Dermis blood vessel endothelial cell (primary cell): ENCODE results near the gene EPS8. TPM values are rescaled to one million over a fixed set of nuclear protein-coding genes. Genes with fewer than 3 reads are reported as not detected.
"Not testable (repeated sequence)": the region's sequence is repeated elsewhere in the genome, so short reads cannot be mapped to it uniquely, and the experiment has no call there.

ENCODE experiments used
- DNase-seq: peaks from one replicate; pipeline ENCODE4 v3.0.0; 2010
- total RNA-seq: library from RNA; depleted of rRNA; stranded (reverse); fragments of >200 nt; gene quantifications from 2 replicates; pipeline ENCODE4 v1.2.3, GENCODE V29; 2014

The EPS8 gene
- total RNA-seq, 1 donor from 2014 or later, result 14.1 TPM

DNA sequence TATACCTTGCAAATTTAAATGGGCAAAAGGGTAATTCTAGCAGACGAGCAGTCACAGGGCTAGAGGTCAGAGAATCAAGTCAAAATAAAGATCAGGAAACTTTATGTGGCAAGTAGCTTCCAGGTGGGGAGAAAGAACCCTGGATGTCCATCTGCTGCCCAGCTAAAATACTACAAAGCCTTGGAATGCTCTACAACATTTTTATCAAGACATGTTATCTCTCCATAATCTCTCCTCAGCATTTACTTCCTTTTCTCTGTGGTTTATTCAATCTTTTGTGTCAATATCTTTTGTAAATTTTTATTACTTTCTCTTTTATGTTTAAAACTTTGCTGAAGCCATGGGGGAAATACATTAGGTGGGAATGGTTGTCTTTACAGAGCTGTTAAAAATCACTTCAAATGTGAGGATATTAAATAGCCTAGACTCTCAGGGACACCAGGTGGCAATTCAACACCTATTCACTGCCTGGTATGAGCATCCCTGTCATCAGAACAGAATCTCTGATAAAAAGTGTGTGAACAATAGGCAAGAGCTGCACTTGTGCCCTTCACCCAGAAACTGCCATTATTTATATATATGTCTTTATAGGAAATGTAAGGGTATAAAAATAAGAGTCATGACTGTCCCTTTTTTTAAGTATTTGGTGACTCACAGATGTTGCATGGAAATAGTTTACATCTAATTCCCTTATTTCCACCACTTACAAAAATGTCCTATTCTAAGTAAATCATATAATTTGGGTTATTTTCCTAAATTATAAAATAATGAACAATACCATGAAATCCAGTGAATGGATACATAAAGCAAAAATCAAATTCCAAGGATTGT, 152.9 kb downstream of the EPS8 start:
- DNase-seq, result no peak

DNA sequence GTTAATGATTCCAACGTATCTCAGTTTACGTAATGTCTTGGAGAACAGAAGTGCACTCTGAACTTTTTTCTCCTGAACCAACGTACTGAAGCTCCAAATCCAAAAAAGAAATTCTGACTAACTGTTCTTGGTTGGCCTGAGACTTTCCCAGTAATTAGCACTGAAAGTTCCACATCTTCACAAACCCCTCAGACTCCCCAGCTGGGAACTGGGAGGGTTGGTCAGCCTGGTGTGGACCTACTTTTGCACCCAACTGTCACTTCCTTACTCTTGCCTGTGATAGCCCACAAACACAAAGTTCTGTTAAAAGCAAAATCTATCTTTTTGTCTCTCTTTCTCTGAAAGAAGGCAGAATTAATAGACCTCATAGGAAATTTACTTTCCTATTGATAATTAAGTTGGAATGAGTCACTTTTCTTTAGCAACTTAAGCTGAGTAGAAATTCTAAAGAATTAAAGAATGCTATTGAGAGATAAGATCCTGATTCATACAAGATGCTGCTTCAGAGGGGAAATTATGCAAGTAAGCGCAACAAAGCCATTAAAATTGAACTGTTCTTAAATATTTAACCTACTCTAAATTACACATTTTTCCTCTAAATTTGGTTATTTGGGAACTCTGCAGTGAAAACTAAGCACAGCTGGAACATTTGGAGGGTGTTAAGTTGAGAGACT, 155.0 kb downstream of the EPS8 start:
- peak; percentile 22 for DNase-seq

GRCh38 chr12:15633201-15633600, 156.0 kb downstream of the EPS8 start:
- no peak for DNase-seq

DNA sequence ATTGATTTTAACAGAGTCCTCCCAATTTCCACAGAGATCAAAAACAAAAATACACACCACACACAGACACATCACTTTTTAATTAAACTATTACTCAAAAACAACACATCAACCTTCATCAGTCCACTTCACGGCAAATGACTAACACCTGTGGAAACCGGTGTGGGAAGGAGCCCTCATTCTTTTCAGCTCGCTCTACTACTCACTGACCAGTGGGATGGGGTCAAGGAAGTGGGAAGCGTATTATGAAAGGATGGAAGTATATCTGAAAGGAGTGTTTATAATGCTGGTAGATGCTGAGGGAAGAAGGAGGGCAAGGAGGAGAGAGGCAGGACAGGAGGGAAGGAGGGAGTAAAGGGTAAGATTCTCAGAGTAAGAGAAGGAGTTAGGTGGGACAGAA, 156.5 kb downstream of the EPS8 start:
- no peak for DNase-seq

DNA sequence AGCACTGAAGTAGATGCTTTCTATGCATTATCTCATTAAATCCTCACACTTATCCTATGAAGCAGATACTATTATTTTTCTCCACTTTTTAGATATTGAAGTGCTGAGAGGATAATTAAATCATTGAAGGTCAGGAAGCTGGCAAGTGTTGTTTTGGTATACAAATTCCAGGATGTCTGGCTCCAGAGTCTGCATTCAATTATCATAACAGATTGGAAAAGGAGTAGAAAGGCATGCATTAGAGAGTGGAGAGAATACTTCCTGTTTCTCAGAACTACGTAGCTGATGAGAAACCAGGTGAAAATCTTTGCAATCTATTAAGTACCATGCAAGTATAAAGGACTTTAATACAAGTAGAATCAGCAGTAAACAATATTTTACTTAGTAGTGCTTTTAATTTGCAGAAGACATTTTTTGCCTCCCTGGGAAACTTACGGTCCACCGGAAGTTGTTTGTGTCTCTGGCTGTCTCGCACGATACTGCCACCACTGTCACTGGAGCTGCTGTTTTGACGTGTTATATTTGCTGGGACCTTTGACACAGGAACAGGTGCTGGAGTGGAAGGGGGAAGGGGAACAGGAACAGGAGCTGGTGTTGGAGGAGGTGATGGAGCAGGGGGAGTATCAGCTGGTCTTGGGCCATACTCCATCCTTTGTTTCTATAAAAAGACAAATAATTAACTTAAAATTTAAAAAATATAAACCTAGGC, 158.0 kb downstream of the EPS8 start:
- DNase-seq, result no peak

DNA sequence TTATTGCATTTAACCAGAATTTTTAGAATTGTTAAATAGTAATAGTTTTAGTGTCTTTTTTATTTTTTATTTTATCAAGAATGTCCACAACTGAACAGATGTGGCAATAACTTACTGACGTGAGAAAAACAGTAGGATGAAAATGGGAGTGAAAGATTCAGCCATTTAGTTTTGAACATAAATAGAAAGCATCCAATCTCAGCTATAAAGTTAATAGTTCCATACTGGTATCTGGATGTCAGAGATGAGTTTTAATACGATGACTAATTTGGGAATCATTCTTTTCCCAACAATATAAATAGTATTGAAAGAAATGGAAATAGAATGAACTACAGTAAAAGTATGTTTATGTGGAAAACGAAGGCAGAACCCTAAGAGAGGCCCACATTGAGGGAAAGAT, 159.4 kb downstream of the EPS8 start:
- peak; percentile 19 for DNase-seq

DNA sequence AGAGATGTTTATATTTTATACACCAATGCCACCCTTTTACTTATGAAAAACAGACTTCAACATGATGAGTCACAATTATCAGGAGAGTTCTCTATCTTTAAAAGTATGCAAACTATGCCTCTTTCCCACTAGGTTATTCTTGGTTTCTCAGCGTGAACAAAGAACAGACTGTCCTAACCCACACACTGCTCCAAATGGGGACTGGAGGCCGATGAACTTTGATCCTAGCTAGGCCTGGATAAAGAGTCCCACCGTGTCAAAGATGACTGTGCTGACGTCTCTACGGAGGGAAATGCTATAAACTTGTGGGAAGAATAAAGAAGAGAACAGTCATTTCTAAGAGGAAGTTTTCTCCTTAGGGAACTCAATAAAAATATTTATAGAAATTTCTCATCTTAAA, 160.1 kb downstream of the EPS8 start:
- peak; percentile 84 for DNase-seq

GRCh38 chr12:15627995-15628945, 160.9 kb downstream of the EPS8 start:
- DNase-seq, result peak; percentile 43

DNA sequence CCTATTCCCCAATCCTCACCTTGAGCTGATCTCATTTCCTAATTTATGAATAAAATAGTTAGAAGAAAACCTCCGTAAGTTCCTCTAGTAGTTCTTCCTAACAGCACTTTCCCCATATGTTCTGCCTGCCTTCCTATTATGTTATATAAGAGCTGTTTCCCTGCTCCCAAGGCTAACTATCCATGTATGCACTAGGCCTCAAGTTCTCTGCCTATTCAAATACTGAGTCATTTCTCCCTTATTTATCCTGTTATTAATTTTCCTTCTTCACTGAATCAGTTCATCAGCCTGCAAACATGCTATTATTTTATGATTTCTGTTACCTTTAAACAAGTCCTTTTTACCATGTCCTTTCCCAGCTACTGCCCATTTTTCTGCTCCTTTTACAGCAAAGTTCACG, 164.1 kb downstream of the EPS8 start:
- no peak for DNase-seq

DNA sequence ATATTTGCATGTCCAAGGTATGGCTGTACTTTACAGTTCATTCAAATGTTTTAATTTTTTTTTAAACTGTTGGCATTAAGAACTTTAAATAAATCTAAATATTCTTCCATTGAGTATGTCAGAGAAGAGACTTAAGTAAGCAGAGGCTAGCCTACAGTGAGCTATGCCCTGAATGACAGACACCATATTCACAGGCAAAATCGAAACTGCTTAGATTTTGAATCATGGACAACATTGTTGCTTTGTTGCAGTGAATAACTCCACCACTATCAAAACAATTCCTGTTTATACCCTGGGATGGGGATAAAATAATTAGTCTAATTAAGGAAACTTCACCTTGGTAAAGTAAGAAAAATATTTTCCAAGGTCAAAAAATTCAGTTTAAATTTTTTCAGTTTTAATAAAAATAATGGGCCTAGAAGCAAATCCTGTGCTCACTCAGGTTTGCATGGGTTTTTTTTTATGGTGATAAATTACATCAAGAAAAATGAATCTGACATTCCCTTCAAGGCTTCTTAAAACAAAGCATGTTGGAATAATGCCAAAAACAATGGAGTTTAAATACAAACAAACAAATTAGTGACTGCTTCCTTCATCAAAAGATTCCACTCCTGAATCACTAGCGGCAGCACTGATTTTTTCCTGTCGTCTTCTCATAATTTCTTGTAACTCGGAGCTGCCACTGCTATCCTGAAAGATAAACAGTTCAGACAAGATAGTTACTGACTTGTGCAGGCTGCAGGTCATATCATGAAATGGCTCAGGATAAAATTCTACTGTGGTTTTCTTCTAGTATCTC, 168.2 kb downstream of the EPS8 start:
- DNase-seq, result peak; percentile 54

DNA sequence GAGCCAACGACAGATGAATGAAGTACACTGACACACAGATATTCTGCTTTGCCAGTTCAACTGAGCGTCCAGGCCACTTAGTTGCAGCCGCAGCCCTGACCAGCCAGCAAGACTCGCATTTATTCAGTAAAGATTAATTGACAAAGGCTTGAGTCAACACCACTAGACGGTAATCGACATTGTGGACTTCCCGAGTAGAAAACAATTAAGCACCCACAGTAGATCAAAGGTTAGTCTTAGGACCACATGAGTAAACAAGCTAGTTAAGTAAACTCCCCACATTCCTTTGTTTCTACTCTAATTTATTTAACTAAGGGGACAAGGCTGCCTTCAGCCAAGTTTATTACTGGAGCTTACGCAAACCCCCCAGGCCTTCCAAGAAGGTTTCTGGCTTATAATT, 172.7 kb downstream of the EPS8 start:
- not testable (repeated sequence) for DNase-seq

GRCh38 chr12:15613981-15614380, 175.2 kb downstream of the EPS8 start:
- no peak for DNase-seq

GRCh38 chr12:15608941-15609340, 180.2 kb downstream of the EPS8 start:
- no peak for DNase-seq

DNA sequence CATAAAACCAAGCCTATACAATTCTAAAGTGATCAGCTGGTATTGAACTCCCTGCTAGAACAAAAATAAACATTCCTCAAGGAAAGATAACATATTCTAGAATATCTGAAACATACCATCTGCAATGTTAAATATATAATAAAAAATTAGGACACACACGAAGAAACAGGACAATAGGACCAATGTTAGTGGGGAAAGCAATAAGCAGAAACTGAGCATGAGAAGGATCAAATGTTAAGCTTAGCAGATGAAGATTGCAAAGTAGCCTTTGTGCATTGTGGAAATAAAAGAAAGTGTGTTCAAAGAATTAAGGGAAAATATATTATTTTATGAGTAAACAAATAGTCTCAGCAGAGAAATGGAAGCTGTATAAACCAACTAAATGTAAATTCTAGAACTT, 180.8 kb downstream of the EPS8 start:
- DNase-seq, result no peak

DNA sequence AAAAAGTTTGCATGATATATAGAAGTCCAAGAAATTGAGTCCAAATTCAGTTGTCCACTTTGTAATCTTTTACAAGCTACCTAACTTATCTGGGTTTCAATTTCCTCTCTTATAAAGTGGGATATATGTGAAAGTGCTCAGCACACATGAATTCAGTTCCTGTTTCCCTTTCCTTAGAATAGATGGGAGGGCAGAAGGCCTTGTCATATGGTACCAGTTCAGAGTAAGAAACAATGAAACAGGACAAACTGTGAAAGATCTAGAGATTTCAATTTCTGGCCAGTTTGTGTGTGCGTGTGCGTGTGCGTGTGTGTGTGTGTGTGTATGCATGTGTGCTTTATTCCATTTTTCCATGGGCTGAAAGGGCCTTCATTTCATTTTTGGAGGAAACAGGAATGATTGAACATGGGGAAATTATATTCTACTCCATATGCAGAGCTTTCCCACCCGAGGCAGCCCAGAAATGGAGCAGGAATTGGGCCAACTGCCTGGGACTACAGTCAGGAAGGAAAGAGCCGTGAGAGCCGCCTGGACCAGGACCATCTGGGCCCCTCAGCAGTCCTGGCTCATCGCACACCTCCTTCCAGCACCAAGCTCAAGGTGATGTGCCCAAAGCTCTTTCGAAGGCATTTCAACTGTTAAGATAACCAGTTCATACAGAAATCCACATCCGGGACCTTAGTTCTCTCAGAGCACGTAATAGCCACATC, 183.2 kb downstream of the EPS8 start:
- DNase-seq, result peak; percentile 51

- no peak for DNase-seq
Observed at GRCh38 chr12:15603474-15604085, 185.6 kb downstream of the EPS8 start.

DNA sequence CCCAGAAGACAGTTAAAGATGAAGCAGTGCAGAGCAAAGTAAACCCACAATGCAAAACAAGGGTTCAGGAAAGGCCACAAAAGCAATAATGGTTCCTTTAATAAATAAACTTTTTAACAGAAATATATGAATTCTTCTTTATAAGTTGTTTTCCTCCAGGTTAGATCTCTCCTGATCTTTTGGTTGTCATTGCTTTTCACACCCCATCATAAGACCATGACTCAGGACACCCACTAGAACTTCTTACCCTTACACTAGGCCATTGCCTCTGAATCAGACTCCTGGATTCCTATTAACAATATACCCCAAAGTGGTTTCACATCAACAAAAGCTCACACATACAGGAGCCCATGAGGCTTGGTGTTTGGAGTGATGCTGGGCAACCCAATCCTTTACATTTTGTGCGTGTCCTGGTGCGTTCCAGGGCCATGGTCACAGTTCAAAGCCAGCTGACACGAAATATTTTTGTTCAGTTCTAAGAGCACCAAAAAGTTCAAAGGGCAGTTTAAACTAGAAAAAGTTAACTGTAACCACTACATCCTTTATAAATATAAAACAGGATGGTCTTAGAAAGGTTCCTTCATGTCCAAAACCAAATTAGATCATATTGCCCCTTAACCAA, 187.0 kb downstream of the EPS8 start:
- DNase-seq, result no peak

- DNase-seq, result no peak
Observed at GRCh38 chr12:15601210-15601800, 187.9 kb downstream of the EPS8 start.

GRCh38 chr12:15600223-15600935, 188.8 kb downstream of the EPS8 start:
- no peak for DNase-seq
